Endothelial cell (in vitro differentiated cells): ENCODE results near the gene BTBD1. TPM values are rescaled to one million over a fixed set of nuclear protein-coding genes. Genes with fewer than 3 reads are reported as not detected.
"Not testable (repeated sequence)": the region's sequence is repeated elsewhere in the genome, so short reads cannot be mapped to it uniquely, and the experiment has no call there.

Experiments
- DNase-seq: peaks from one replicate; pipeline ENCODE4 v3.0.0; 2021; ENCODE audit warnings: low spot score
- H3K27ac Mint-ChIP-seq: one replicate; pipeline ENCODE4 v1.8.0; 2021; ENCODE audit warnings: mixed read lengths, inconsistent platforms; ENCODE audit not compliant: unreplicated experiment
- H3K27me3 Mint-ChIP-seq: one replicate; pipeline ENCODE4 v1.8.0; 2021; ENCODE audit warnings: mild to moderate bottlenecking, moderate library complexity, mixed read lengths, inconsistent platforms; ENCODE audit not compliant: unreplicated experiment
- H3K36me3 Mint-ChIP-seq: one replicate; pipeline ENCODE4 v1.8.0; 2021; ENCODE audit warnings: mild to moderate bottlenecking, low read depth, mixed read lengths, inconsistent platforms; ENCODE audit not compliant: unreplicated experiment
- H3K4me1 Mint-ChIP-seq: one replicate; pipeline ENCODE4 v1.8.0; 2021; ENCODE audit warnings: mild to moderate bottlenecking, mixed read lengths, inconsistent platforms; ENCODE audit not compliant: unreplicated experiment
- H3K4me3 Mint-ChIP-seq: one replicate; pipeline ENCODE4 v1.8.0; 2021; ENCODE audit warnings: mild to moderate bottlenecking, mixed read lengths, inconsistent platforms; ENCODE audit not compliant: unreplicated experiment
- H3K9me3 Mint-ChIP-seq: one replicate; pipeline ENCODE4 v1.8.0; 2021; ENCODE audit warnings: mixed read lengths, inconsistent platforms; ENCODE audit not compliant: unreplicated experiment
- CTCF ChIP-seq: fragments of 200-600 bp; sonication (generic); IDR thresholded peaks from one replicate; pipeline ENCODE4 v1.5.0; 2021; ENCODE audit warnings: antibody characterized with exemption; ENCODE audit not compliant: unreplicated experiment
- total RNA-seq: library from RNA; stranded (reverse); fragmentation: NEBNext Ultra II Directional; extraction: Animal tissue kit (Norgen Biotek cat#: 25700); gene quantifications from one replicate; pipeline ENCODE4 v1.2.1, GENCODE V29; 2021; ENCODE audit not compliant: unreplicated experiment

Gene BTBD1
- total RNA-seq, 1 donor from 2014 or later, result 47.2 TPM

GRCh38 chr15:83046558-83047127, 20.4 kb downstream of the BTBD1 start:
- no peak for TF ChIP-seq CTCF
- DNase-seq, result no peak
- no peak overlapping the region for H3K27ac Mint-ChIP-seq
- peaks cover 3% of the 10 kb centered on the region for H3K27me3 Mint-ChIP-seq
- no peaks in the 10 kb centered on the region for H3K9me3 Mint-ChIP-seq
- no peaks in the 10 kb centered on the region for H3K4me1 Mint-ChIP-seq
- H3K4me3 Mint-ChIP-seq, result no peak overlapping the region
- peaks cover 19% of the 10 kb centered on the region for H3K36me3 Mint-ChIP-seq

- Mint-ChIP-seq H3K36me3 (peaks cover 32% of the 10 kb centered on the region), H3K27me3 (peaks cover 6% of the 10 kb centered on the region), H3K9me3 (no peaks in the 10 kb centered on the region), H3K27ac (no peak overlapping the region), H3K4me1 (no peaks in the 10 kb centered on the region), H3K4me3 (no peak overlapping the region)
- no peak for DNase-seq
- TF ChIP-seq CTCF, result no peak
Observed at GRCh38 chr15:83044156-83044555, 22.9 kb downstream of the BTBD1 start.

DNA sequence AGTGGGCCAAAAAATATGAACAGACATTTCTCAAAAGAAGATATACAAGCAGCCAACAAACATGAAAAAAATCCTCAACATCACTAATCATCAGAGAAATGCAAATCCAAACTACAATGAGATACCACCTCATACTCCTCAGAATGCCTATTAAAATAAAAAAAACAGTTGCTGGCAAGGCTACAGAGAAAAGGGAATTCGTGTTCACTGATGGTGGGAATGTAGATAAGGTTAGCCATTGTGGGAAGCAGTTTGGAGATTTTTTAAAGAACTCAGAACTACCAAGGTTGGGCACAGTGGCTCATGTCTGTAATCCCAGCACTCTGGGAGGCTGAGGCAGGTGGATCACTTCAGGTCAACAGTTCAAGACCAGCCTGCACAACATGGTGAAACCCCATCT, 27.8 kb downstream of the BTBD1 start:
- peaks cover 37% of the 10 kb centered on the region for H3K36me3 Mint-ChIP-seq
- peaks cover 4% of the 10 kb centered on the region for H3K27me3 Mint-ChIP-seq
- no peak for TF ChIP-seq CTCF
- H3K9me3 Mint-ChIP-seq, result no peaks in the 10 kb centered on the region
- DNase-seq, result no peak
- no peak overlapping the region for H3K27ac Mint-ChIP-seq
- H3K4me1 Mint-ChIP-seq, result no peaks in the 10 kb centered on the region
- peak overlapping the region; percentile 2 for H3K4me3 Mint-ChIP-seq

- no peaks in the 10 kb centered on the region for H3K9me3 Mint-ChIP-seq
- H3K27me3 Mint-ChIP-seq, result peaks cover 4% of the 10 kb centered on the region
- DNase-seq, result no peak
- no peaks in the 10 kb centered on the region for H3K4me1 Mint-ChIP-seq
- TF ChIP-seq CTCF, result no peak
- H3K27ac Mint-ChIP-seq, result no peak overlapping the region
- peaks cover 30% of the 10 kb centered on the region for H3K36me3 Mint-ChIP-seq
- no peak overlapping the region for H3K4me3 Mint-ChIP-seq
Observed at GRCh38 chr15:83036253-83036652, 30.8 kb downstream of the BTBD1 start.

DNA sequence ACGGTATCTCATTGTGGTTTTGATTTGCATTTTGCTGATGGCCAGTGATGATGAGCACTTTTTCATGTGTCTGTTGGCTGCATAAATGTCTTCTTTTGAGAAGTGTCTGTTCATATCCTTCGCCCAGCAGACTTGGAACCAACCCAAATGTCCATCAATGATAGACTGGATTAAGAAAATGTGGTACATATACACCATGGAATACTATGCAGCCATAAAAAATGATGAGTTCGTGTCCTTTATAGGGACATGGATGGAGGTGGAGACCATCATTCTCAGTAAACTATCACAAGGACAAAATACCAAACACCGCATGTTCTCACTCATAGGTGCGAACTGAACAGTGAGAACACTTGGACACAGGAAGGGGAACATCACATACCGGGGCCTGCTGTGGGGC, 35.8 kb downstream of the BTBD1 start:
- not testable (repeated sequence) for H3K4me3 Mint-ChIP-seq, DNase-seq, H3K4me1 Mint-ChIP-seq, H3K9me3 Mint-ChIP-seq, H3K27ac Mint-ChIP-seq, H3K27me3 Mint-ChIP-seq
- peaks cover 22% of the 10 kb centered on the region for H3K36me3 Mint-ChIP-seq
